NOMO-1 treated with DMSO at 0.1 percent for 48 hours (cell line): ENCODE measurements around the gene CFAP57.
"Not testable (repeated sequence)": the region's sequence is repeated elsewhere in the genome, so short reads cannot be mapped to it uniquely, and the experiment has no call there.

Source experiments
- DNase-seq: peaks from one replicate; lab custom pipeline; 2025; ENCODE audit not compliant: unreplicated experiment; lab: John Stamatoyannopoulos, UW

Gene CFAP57

DNA sequence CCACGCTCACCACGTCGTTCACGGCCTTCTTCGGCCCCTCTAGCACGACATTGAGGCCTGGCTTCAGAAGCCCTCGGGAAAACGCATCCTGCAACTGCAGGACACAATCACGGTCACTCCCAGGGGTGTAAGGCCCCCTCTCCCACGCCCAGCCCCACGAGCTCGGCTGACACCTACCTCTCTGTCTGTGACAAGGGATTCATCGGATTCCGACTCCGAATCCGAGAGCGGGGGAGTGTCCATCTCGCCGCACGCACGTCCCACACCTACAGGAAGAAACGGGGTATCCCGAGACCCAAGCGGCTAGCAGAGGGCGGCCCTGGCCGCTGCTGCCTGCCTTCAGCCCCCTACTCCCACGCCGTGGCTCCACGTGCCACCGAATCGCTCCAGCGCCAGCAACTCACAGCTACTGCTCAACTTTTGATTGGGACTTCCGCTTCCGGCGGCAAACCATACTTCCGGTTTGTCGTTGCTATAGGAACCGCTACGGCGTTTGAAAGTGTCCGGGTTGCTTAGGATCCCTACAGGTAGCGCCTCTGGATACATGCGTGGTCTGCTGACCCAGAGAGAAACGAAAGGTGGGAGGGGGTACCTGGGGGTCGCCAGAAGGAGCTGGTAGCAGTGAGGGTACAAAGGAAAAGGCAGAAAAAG is at the start of gene CFAP57, which contains the start of gene EBNA1BP2:
TSS of gene CFAP57 (plus strand) at position 455 of the 651 bp plus-strand sequence. CDS start 424 bp downstream, outside the sequence.
TSS of gene EBNA1BP2 (minus strand) at position 415 of the 651 bp plus-strand sequence. CDS start at position 243, 172 bp downstream.
- peak; percentile 88 for DNase-seq

DNA sequence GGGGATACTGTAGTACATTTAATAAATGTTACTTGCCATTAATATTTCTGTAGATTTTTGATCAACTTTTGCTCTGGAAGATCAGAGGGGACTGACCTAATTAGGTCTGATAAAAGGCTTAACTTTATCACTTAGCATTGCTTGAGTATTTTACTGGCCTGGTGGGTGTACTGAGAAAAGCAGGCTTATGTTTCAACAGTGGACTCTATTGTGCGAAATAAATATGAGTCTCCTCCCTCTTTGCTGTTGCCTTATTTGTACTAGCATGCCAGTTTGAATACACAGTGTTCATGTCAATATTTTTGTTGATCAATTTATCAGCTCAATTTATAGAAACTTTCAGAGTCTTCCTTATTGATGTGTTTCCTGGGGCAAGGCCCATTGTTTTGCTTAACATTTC is 49.1 kb upstream of the CFAP57 start:
- DNase-seq: no peak

DNA sequence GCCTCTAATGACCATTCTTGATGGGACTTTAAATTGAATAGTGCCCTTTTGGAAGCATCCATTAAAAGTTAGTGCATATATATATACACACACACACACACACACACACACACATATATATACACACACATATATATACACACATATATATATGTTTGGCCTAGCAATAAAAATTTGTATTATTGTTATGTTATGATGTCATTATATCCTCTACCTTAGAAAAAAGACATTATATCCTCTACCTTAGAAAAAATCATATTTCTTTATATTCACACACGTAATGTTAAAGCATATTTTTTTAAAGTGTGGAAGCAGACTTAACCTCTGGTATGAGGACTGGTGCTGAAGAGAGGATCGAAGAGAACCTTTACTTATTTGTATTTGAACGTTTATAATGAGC is 43.3 kb upstream of the CFAP57 start:
- no peak for DNase-seq

DNA sequence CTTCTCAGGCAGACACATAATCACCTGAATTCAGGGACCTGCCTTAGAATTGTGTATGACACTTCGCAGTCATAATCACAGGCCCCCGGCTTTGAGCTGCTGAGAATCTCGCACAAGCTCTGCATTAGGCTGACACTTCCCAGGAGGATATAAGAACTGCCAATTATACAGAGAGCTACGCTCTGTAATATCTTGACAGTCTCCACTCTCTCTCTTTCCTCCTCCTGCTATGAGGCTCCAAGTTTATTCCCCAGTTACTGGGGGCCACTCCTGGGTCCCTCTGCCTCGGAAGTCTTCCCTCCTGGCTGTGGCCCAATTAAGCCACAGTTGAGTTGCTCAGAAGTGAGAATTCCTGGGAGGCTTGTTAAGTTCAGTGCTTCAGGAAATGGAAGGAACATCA is 42.7 kb upstream of the CFAP57 start:
- no peak for DNase-seq

DNA sequence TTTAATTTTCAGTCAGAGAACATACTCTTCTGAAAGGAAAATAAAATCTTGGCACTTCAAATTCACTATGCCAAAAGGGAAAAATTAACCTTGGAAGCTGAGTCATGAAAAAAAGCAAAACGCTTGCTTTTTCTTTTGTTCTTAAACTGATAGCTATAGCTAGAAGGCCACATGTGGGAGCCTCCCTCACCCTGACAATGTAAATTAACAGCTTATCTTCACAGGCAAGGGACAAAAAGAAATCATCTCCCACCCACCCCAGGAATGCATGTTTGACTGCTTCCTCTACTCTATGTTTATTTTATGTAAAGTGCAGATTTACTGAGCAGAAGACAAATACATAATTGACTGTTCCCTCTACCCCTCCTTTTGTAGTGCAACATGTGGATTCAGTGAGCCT is 38.1 kb upstream of the CFAP57 start:
- DNase-seq: no peak

DNA sequence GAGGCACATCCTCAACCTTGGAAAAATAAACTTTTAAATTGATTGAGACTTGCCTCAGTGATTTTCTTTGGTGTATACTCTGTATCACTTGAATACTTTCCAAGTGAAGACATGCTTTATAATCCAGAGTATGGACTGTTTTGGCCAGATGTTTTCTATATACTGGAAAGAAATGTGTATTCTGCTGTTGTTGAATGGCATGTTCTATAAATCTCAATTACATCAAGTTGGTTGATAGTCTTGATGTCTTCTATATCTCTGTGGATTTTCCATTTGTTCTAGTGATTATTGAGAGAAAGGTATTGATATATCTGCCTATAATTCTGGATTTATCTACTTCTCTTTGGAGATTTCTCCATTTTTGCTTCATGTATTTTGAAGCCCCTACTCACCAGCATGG is 37.5 kb upstream of the CFAP57 start:
- DNase-seq: no peak

DNA sequence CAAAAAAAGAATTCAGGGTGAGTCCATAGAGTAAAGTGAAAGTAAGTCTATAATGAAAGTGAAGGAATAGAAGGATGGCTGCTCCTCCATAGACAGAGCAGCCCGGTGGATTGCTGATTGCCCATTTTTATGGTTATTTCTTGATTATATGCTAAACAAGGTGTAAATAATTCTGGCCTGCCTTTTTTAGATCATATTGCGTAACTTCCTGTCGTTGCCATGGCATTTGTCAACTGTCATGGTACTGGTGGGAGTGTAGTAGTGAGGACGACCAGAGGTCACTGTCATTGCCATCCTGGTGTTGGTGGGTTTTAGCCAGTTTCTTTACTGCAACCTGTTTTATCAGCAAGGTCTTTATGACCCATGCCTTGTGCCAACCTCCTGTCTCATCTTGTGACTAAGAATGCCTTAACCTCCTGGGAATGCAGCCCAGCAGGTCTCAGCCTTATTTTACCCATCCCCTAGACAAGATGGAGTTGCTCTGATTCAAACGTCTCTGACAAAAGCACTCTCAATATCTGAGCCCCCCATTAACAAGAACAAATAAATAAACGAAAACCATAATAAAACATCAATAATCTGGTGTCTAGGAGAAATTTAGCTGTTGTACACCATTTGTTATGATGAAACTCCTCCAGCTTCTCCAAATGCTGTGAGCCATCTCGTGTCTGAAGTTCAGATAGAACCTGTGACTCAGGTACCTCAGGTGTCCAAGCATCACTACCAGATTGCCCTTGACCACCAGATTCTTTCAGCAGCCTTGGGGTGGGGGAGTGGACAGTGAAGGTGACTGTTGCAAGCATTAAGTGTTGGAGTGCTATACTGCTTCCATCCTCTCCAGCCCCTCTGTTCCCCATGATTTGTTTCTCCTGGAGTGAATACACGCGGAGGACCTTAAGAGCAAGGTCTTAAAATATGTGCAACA is 36.0 kb upstream of the CFAP57 start:
- peak; percentile 2 for DNase-seq

DNA sequence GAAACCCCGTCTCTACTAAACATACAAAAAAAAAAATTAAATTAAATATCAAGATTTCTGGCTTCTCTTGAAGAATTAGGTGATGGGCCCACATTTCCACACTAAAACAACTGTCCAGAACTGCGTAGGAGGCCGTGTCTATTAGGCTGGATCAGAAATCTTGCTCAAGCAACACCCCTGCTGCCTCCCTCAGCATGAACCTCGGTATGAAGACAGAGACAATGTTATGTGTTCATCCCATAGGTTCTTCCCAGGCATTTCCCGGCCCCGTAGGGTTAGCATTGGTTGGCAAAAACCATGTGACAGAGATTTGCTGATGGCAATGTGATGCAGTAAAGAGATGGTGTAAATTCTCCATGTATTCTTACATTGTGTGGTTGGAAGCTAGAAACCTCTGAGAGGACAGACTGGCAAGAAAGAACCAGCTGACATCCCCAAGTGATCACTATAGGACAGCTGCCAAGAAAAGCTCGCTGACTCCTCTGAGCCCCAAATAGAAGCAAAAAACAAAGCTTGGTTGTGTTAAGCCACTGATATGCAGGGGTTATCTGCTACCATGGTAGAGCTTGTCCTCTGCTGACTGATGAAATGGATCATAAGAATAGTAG is 34.6 kb upstream of the CFAP57 start:
- no peak for DNase-seq

DNA sequence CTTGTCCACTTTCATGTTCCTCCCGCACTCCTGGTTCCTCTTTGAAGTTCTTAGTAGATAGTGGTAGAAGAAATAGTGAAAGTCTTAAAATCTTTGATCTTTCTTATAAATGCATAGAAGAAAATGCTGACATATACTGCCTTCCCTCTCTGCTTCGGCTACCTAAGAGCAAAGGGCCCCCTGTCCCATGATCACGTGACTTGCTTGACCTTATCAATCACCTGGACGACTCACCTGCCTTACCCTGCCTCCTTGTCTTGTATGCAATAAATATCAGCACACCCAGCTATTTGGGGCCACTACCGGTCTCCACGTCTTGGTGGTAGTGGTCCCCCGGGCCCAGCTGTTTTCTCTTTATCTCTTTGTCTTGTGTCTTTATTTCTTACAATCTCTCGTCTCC is 32.8 kb upstream of the CFAP57 start:
- DNase-seq: not testable (repeated sequence)

DNA sequence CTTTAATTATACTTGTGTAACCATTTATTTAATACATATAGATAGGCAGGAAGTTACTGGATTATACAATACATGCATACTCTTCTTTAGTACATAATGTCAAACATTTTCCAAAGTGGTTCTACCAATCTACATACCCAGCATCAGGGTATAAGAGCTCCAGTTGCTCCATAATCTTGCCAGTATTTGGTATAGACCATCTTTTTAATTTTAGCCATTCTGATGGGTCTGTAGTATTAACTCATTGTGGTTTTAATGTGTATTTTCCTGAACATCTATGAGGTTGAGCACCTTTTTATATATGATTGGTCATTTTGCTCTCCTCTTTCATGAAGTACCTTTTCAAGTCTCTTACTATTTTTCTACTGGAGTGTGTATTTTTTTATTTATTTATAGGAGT is 32.1 kb upstream of the CFAP57 start:
- no peak for DNase-seq

DNA sequence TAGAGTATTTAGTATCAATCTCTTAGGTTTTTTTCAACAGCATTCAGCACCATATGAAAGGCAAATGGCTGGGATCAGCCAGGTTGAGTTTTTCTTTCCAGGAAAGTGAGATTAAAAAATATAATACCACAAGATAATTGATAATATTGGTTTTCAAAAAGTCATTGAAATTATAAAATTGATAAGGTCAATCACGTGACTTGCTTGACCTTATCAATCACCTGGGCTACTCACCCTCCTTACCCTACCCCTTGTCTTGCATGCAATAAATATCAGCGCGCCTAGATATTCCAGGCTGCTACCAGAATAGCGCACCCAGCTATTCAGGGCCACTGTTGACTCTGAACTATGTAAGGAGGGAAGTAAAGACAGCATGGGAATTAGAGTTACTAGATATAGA is 31.5 kb upstream of the CFAP57 start:
- no peak for DNase-seq

DNA sequence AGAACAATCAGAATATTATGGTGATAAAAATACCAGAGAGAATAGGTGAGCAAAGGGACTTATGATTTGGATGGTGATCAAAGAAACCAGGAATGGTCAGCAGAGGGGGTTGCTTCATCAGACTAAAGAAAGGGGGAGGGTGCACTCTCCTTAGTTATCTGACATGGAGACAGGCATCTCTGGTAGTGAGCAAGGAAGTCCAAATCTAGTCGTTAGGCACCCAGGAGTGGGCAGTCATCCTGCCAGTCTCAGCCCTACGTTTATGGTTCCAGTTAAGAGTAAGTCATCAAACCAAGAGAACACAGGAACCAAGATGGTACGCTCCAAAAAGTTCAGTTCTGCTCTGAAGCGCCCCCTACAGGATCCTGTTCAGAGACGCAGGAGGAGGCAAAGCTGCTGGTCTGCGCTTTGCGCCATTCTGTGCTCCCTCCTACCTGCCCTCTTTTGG is 28.7 kb upstream of the CFAP57 start:
- peak; percentile 3 for DNase-seq

DNA sequence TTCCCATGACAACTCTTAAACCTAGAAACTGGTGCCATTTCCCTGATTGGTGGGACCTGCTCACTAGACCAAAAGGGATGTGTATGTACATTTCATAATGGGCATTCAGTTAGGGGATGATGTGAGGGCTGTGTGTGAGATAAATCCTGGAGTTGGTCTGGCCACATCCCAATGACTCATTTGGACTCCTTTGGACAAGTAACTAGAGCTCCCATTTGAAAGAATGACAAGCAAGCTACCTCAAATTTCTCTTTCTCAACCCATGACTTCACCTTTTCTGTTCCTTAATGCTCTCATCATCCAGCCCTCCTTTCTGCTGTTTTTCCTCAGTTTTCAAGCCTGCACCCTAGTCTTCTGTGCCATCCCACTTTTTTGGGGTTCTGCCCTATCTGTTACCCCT is 27.9 kb upstream of the CFAP57 start:
- no peak for DNase-seq

DNA sequence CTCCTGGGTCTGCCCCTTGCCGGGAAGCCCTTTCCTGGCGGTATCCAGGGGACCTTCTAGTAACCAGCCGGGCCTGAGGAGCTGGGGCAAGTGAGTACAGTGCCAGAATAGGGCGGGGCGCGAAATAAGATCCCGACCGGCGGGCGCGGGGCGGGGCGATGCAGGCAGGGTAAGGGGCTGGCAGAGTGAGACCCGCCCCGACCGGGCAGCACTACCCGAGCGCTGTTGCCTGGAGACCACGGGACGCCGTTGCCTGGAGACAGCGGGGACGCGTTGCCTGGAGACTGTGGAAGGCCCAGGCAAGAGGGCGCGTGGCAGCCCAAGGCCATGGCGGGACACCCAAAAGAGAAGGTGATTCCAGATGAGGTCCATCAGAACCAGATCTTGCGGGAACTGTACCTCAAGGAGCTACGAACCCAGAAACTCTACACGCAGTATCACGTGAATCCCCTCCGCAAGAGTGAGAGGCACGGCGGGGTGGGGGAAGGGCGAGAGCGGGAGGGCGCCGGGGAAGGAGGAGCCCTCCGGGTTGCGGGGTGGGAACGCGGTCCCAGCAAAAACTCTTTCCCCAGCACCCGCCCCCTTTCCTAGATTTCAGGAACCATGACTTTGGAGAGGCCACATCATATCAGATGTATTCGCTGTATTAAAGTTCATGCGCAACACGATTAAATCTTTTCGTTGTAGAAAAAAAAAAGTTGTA is 24.4 kb upstream of the CFAP57 start:
- DNase-seq: peak; percentile 6

DNA sequence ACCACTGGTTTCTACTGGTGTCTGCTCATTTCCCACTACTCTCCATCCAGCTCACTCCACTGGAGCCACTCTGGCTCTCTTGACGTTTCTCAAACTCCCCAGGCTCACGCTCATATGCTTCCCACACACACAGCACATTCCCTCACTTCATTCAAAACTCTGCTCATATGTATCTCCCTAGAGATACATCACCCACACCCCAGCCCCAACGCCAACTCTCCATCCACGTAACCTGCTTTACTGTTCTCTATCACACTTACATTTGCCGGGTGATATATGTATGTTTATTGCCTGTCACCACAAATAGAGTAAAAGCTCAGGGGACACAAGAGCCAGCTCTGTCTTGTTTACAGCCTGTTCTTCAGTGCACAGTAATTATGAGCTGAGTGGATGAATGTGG is 22.2 kb upstream of the CFAP57 start:
- no peak for DNase-seq

DNA sequence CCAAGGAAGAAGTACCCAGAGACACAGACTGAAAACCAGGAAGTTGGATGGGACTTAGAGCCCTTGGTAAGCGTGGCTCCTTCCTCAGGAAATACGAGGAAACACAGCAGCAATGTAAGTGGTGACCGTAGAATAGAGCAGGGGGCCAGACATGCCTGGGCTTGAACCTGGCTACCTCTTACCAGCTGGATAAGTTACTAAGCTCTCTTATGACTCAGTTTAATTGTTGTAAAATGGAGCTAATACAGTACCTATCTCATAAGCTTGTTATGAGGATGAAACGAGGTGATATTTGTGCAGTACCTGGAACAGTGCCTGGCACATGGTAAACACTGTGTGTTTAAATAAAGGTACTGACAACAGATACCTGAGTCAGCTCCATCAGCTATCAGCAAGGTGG is 19.3 kb upstream of the CFAP57 start:
- DNase-seq: peak; percentile 10

DNA sequence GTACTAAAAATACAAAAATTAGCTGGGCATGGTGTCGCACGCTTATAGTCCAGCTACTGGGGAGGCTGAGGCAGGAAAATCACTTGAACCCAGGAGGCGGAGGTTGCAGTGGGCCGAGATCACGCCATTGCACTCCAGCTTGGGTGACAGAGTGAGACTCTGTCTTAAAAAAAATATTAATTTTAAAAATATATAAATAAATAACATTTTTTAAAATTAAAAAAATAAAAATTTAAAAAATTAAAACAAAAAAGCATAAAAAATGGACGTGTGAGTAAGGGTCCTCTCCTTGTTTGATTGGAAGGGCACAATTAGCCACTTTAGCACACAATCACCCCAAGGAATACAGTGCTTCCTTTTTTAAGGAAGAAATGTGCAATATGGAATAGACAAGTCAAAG is 18.7 kb upstream of the CFAP57 start:
- DNase-seq: no peak

DNA sequence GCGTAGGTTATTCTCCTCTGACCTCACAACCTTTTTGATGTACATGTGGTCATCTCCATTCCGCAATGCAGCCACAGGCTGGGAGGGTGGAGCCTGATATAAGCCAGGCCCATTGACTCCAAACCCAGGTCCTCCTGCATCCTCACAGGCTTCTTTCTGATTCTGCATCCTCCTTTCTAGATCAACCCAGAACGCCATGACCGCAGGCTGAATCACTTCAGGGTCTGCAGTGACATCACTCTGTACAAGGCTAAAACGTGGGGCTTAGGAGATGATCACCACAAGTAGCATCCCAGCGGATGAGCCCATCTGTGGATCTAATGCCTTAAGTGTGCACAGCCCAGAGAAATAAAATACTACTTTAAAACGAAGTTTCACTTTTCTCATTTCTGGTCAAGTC is 16.1 kb upstream of the CFAP57 start:
- DNase-seq: no peak

DNA sequence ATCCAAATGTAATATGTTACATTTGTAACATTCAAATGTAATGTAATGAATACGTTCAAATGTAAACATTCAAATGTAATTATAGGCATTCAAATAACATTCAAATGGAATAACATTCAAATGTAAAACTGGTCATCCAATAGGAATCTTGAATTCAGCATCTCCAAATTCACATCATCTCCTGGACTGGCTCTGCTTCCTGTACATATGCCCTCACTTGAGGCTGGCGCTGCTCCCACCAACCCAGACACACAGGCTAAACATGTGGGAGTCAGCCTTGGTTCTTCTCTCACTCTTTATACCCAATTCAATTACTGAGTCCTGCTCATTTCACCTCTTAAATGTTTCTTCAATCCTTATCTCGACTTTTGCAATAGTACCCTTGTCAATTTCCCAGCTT is 7.0 kb upstream of the CFAP57 start:
- DNase-seq: no peak

DNA sequence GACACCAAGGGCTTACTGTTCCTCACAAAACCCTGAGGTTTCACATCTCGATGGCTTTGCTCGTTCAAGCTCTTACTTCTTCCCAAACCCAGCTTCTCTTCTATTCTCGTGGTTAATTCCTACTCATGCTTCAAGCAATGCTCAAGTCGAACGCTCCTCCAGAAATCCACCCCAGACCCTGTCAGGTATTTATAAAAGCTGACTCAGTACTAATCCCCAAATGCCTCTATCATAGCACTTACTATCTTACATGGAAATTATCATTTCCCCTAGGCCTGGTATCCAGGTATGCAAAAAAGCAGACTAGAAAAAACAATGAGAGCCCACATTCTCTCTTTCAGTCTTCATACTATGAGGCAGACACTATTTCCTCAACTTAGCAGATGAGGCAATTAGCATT is 6.4 kb upstream of the CFAP57 start:
- DNase-seq: no peak

DNA sequence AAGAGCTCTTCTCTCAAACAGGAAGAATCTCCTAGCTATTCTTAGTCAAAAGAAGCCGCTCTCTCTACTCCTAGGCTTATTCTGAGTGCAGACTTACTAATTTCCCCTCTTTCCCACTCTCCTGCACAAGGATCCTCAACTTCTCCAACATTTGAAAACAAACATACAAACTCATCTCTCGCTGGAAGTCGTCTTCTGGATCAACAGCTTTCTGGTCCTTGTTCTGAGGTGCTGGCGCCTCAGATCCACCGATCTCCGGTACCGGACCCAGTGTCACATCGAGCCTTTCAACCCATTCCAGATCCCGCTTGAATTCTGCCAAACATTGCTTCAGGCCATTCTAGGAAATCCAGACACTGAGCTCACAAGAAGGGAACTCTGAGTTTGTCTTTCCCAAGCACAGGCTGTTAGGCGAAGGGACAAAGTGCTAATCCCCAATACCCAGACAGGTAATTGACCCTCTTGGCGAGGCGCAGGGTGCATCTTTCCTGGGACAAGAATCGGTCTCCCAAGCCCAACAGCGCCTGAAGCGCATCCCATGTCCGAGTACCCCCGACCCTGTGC is 736 bp upstream of the CFAP57 start:
- DNase-seq: no peak
